Esophagus squamous epithelium (tissue), 5 donors: ENCODE data around the gene ELOVL6. TPM values are rescaled to one million over a fixed set of nuclear protein-coding genes. Genes with fewer than 3 reads are reported as not detected.

Experiments
- DNase-seq: peaks from one replicate; lab custom pipeline; 2025; lab: John Stamatoyannopoulos, UW
- H3K27ac ChIP-seq, 4 donors: fragments of 200-600 bp; sonication (generic); one replicate each; pipeline ENCODE4 v1.5.1; 2016 to 2019; ENCODE audit warnings: mild to moderate bottlenecking in 1 of 4
- H3K27me3 ChIP-seq, 4 donors: fragments of 200-600 bp; sonication (generic); 1 replicate in 3 of 4; 2 replicates in 1 of 4; pipeline versions ENCODE4 v1.5.1 to v1.6.0; 2017 to 2021; ENCODE audit warnings: antibody characterized with exemption in 1 of 4
- H3K36me3 ChIP-seq, 3 donors: fragments of 200-600 bp; sonication (generic); one replicate each; pipeline ENCODE4 v1.5.1; 2016 to 2019
- H3K4me1 ChIP-seq, 3 donors: fragments of 200-600 bp; sonication (generic); one replicate each; pipeline ENCODE4 v1.5.1; 2017 to 2019
- H3K4me3 ChIP-seq, 4 donors: fragments of 200-600 bp; sonication (generic); 1 replicate in 3 of 4; 2 replicates in 1 of 4; pipeline ENCODE4 v1.5.1; 2016 to 2019; ENCODE audit warnings: mild to moderate bottlenecking in 2 of 4, moderate library complexity in 1 of 4
- H3K9me3 ChIP-seq, 3 donors: fragments of 200-600 bp; sonication (generic); one replicate each; pipeline ENCODE4 v1.5.1; 2016 to 2019
- POLR2A ChIP-seq, 4 donors: fragments of 450-650 bp; IDR thresholded peaks; one replicate each; pipeline ENCODE4 v1.6.1; 2017; ENCODE audit warnings: antibody characterized with exemption in 4 of 4, mild to moderate bottlenecking in 4 of 4, moderate library complexity in 3 of 4
- WGBS, 2 donors: methylation state at CpG; one replicate each; pipeline ENCODE4 v1.1.5; 2018; 5-methylcytosine and 5-hydroxymethylcytosine counted together
- intact Hi-C: fragments of 100-400 bp; cut with DNase I; formaldehyde crosslinking; loops from one replicate; pipeline ENCODE4 v1.15.0; 2022
- total RNA-seq, 4 donors: library from RNA; depleted of rRNA; stranded (reverse); fragments of >200 nt; gene quantifications; one replicate each; pipeline ENCODE4 v1.1.0, GENCODE V29; 2016
- TF ChIP-seq, protein P1 (sequence below), 6 experiments: fragments of 450-650 bp in 4 of 6; fragments of 200-600 bp in 2 of 6; sonication (generic) in 2 of 6; IDR thresholded peaks; one replicate each; pipeline ENCODE4 v1.5.1; 2016 to 2019; ENCODE audit warnings: antibody characterized with exemption in 6 of 6, mild to moderate bottlenecking in 4 of 6, moderate library complexity in 4 of 6
- donor health status: DM: yes; HTN: yes; CAD: no.

The ELOVL6 gene
- total RNA-seq, 4 donors from 2014 or later: 13.0 to 39.5 (median 19.4) TPM

DNA sequence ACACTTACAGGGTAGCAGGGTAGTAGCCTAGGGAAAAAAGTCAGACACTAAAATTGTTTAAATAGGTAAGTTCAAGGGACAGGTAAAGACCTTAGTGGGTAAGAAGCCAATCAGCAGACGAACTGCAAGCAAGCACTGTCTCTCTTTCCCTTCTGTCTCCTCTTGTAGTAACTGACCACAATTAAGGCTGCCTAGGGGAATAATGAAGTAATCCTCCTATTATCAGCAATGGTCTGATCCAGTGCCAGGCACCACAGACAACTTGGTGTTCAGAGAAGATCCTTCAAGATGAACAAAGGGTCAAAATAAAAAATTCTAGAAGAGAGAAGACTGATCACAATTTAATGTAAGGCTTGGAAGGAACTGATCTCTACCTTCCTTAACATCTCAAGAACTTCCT is 62.9 kb downstream of the ELOVL6 start:
- DNase-seq: no peak
- Histone ChIP-seq H3K27ac (no peak overlapping the region), H3K4me1 (peaks cover 0 to 6% (median 0%) of the 10 kb centered on the region in 3 donors), H3K27me3 (no peaks in the 10 kb centered on the region), H3K36me3 (no peaks in the 10 kb centered on the region), H3K4me3 (no peak overlapping the region), H3K9me3 (no peaks in the 10 kb centered on the region)
- TF ChIP-seq, protein P1, sequence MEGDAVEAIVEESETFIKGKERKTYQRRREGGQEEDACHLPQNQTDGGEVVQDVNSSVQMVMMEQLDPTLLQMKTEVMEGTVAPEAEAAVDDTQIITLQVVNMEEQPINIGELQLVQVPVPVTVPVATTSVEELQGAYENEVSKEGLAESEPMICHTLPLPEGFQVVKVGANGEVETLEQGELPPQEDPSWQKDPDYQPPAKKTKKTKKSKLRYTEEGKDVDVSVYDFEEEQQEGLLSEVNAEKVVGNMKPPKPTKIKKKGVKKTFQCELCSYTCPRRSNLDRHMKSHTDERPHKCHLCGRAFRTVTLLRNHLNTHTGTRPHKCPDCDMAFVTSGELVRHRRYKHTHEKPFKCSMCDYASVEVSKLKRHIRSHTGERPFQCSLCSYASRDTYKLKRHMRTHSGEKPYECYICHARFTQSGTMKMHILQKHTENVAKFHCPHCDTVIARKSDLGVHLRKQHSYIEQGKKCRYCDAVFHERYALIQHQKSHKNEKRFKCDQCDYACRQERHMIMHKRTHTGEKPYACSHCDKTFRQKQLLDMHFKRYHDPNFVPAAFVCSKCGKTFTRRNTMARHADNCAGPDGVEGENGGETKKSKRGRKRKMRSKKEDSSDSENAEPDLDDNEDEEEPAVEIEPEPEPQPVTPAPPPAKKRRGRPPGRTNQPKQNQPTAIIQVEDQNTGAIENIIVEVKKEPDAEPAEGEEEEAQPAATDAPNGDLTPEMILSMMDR (IDR thresholded peaks at IDR 0.05): no peak
- TF ChIP-seq POLR2A (IDR thresholded peaks at IDR 0.05): no peak
- intact Hi-C loops: no loop called here
- 72 to 76% methylated on average over 1 of the region's 1 CpG for WGBS, 2 donors

- 98 to 100% methylated on average over 2 of the region's 2 CpGs for WGBS, 2 donors
- H3K27ac ChIP-seq: no peak overlapping the region
- intact Hi-C loops: no loop called here
- no peak overlapping the region for H3K4me3 ChIP-seq
- H3K4me1 ChIP-seq: peaks cover 0 to 11% (median 0%) of the 10 kb centered on the region in 3 donors
- no peaks in the 10 kb centered on the region for H3K36me3 ChIP-seq
- DNase-seq: no peak
- H3K27me3 ChIP-seq: no peaks in the 10 kb centered on the region
- TF ChIP-seq, protein P1 (IDR thresholded peaks at IDR 0.05): no peak
- TF ChIP-seq POLR2A (IDR thresholded peaks at IDR 0.05): no peak
- H3K9me3 ChIP-seq: no peaks in the 10 kb centered on the region
Observed at GRCh38 chr4:110135076-110135475, 63.3 kb downstream of the ELOVL6 start.

- intact Hi-C loops: no loop called here
- no peaks in the 10 kb centered on the region for H3K9me3 ChIP-seq
- DNase-seq: no peak
- H3K27me3 ChIP-seq: no peaks in the 10 kb centered on the region
- H3K27ac ChIP-seq: no peak overlapping the region
- H3K4me1 ChIP-seq: peaks cover 0 to 16% (median 0%) of the 10 kb centered on the region in 3 donors
- no peaks in the 10 kb centered on the region for H3K36me3 ChIP-seq
- 82 to 90% methylated on average over 3 of the region's 3 CpGs for WGBS, 2 donors
- no peak overlapping the region for H3K4me3 ChIP-seq
- no peak for TF ChIP-seq POLR2A (IDR thresholded peaks at IDR 0.05)
- TF ChIP-seq, protein P1 (IDR thresholded peaks at IDR 0.05): no peak
Observed at GRCh38 chr4:110134269-110134869, 64.0 kb downstream of the ELOVL6 start.

DNA sequence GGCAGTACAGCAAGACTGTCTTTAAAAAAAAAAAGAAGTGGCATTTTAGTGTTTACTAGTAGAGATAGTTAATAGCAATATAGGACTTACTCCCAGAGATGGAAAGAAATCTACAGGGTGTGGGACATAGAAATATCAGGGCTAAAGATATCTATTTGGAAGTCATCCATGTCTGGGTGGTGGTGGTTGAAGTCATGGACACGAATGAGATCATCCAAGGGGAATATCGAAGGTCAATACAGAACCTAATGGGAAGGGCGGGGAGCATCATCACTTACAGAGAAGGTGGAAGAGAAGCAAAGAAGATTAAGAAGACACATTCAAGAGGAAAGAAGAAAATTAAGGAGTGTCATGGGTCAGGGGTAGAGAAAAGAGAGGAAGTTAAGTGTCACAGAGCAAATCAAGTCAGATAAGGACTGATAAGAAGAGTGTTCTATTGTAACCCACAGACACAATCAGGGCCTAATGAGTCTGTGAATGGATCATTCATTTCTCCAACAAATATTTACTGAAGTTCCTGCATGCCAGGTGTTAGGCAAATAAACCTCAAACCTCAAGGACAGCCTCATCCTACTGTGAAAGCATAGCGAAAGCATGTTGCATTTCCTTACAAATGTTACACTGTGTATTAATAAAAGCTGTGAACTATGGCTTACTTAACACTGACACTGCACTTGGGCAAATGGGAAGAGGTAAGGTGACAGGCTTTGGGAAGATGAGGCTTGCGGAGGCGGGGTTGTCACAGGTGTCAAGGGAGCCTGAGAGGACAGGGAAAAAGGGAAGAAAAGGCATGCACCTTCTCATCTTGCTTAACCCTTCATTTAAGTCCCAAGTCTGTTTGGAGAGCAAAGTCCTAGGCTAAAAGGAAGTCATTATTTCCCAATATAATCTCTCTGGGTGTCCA is 65.3 kb downstream of the ELOVL6 start:
- Histone ChIP-seq H3K4me1 (peaks cover 0 to 29% (median 0%) of the 10 kb centered on the region in 3 donors), H3K36me3 (no peaks in the 10 kb centered on the region), H3K9me3 (no peaks in the 10 kb centered on the region), H3K4me3 (no peak overlapping the region), H3K27ac (no peak overlapping the region), H3K27me3 (no peaks in the 10 kb centered on the region)
- DNase-seq: no peak
- no peak for TF ChIP-seq POLR2A (IDR thresholded peaks at IDR 0.05)
- TF ChIP-seq, protein P1 (IDR thresholded peaks at IDR 0.05): no peak
- 89 to 90% methylated on average over 6 of the region's 6 CpGs for WGBS, 2 donors
- intact Hi-C loops: no loop called here

- Histone ChIP-seq H3K36me3 (no peaks in the 10 kb centered on the region), H3K27ac (no peak overlapping the region), H3K9me3 (no peaks in the 10 kb centered on the region), H3K27me3 (no peaks in the 10 kb centered on the region), H3K4me3 (no peak overlapping the region), H3K4me1 (peaks cover 0 to 29% (median 0%) of the 10 kb centered on the region in 3 donors)
- DNase-seq: no peak
- WGBS, 2 donors: 87 to 90% methylated on average over 3 of the region's 3 CpGs
- TF ChIP-seq, protein P1 (IDR thresholded peaks at IDR 0.05): no peak
- TF ChIP-seq POLR2A (IDR thresholded peaks at IDR 0.05): no peak
- intact Hi-C loops: no loop called here
Observed at GRCh38 chr4:110131916-110132315, 66.5 kb downstream of the ELOVL6 start.
